Trophoblast cell (in vitro differentiated cells and primary cell): ENCODE measurements around the gene ASAH2.

Experiments used
- DNase-seq, 2 donors: peaks; one replicate each; pipeline ENCODE4 v3.0.0-alpha.2; 2016
- H2AFZ ChIP-seq: 2 replicates; pipeline ENCODE4 v1.6.1; 2013; ENCODE audit warnings: low read length, moderate library complexity, mild to moderate bottlenecking; ENCODE audit not compliant: insufficient read depth, poor library complexity
- H2AK5ac ChIP-seq: 2 replicates; pipeline ENCODE4 v1.6.1; 2013; ENCODE audit warnings: mild to moderate bottlenecking, low read length
- H2BK120ac ChIP-seq: 2 replicates; pipeline ENCODE4 v1.6.1; 2013; ENCODE audit warnings: low read length, mild to moderate bottlenecking, moderate library complexity; ENCODE audit not compliant: insufficient read depth, poor library complexity
- H2BK12ac ChIP-seq: 2 replicates; pipeline ENCODE4 v1.6.1; 2013; ENCODE audit warnings: mild to moderate bottlenecking, low read length, moderate library complexity
- H2BK5ac ChIP-seq: 2 replicates; pipeline ENCODE4 v1.6.1; 2013; ENCODE audit warnings: low read length, low read depth, moderate library complexity, mild to moderate bottlenecking; ENCODE audit not compliant: poor library complexity
- H3K14ac ChIP-seq: 2 replicates; pipeline ENCODE4 v1.6.1; 2013; ENCODE audit warnings: mild to moderate bottlenecking, low read length
- H3K18ac ChIP-seq: 2 replicates; pipeline ENCODE4 v1.6.1; 2013; ENCODE audit warnings: mild to moderate bottlenecking, low read length
- H3K23ac ChIP-seq: 2 replicates; pipeline ENCODE4 v1.6.1; 2013; ENCODE audit warnings: low read length
- H3K27ac ChIP-seq: 2 replicates; pipeline ENCODE4 v1.5.1; 2013; ENCODE audit warnings: low read depth, mild to moderate bottlenecking, inconsistent platforms, low read length, moderate library complexity
- H3K27me3 ChIP-seq: 2 replicates; pipeline ENCODE4 v1.6.1; 2013; ENCODE audit warnings: inconsistent platforms, mild to moderate bottlenecking, low read length, moderate library complexity; ENCODE audit not compliant: insufficient read depth
- H3K36me3 ChIP-seq, 2 experiments: 1 replicate in 1 of 2; 2 replicates in 1 of 2; pipeline ENCODE4 v1.6.1; 2013; ENCODE audit warnings: low read length in 2 of 2, mild to moderate bottlenecking in 2 of 2, moderate library complexity in 1 of 2; ENCODE audit not compliant: insufficient read depth in 2 of 2, control insufficient read depth in 1 of 2
- H3K4ac ChIP-seq: 2 replicates; pipeline ENCODE4 v1.6.1; 2013; ENCODE audit warnings: low read depth, mild to moderate bottlenecking, low read length, moderate library complexity
- H3K4me1 ChIP-seq, 2 experiments: 1 replicate in 1 of 2; 2 replicates in 1 of 2; pipeline ENCODE4 v1.6.1; 2013; ENCODE audit warnings: low read length in 2 of 2, mild to moderate bottlenecking in 2 of 2, moderate library complexity in 1 of 2; ENCODE audit not compliant: insufficient read depth in 2 of 2, control insufficient read depth in 1 of 2
- H3K4me2 ChIP-seq: 2 replicates; pipeline ENCODE4 v1.6.1; 2013; ENCODE audit warnings: inconsistent platforms, mild to moderate bottlenecking, low read length, moderate library complexity
- H3K4me3 ChIP-seq: 2 replicates; pipeline ENCODE4 v1.5.1; 2013; ENCODE audit warnings: mild to moderate bottlenecking, low read depth, low read length, inconsistent platforms
- H3K79me1 ChIP-seq: one replicate; pipeline ENCODE4 v1.6.1; 2013; ENCODE audit warnings: low read length
- H3K79me2 ChIP-seq: 2 replicates; pipeline ENCODE4 v1.6.1; 2013; ENCODE audit warnings: low read length, mild to moderate bottlenecking; ENCODE audit not compliant: control insufficient read depth, insufficient read depth, poor library complexity
- H3K9ac ChIP-seq: 2 replicates; pipeline ENCODE4 v1.6.1; 2013; ENCODE audit warnings: mild to moderate bottlenecking, low read length
- H3K9me3 ChIP-seq: 2 replicates; pipeline ENCODE4 v1.6.1; 2013; ENCODE audit warnings: low read depth, mild to moderate bottlenecking, control low read depth, inconsistent platforms, low read length; ENCODE audit not compliant: insufficient read depth
- H4K12ac ChIP-seq: 2 replicates; pipeline ENCODE4 v1.6.1; 2013; ENCODE audit warnings: low read depth, mild to moderate bottlenecking, low read length, moderate library complexity
- H4K8ac ChIP-seq: 2 replicates; pipeline ENCODE4 v1.6.1; 2013; ENCODE audit warnings: low read depth, mild to moderate bottlenecking, low read length, moderate library complexity
- H4K91ac ChIP-seq: one replicate; pipeline ENCODE4 v1.6.1; 2013; ENCODE audit warnings: low read depth, mild to moderate bottlenecking, low read length, moderate library complexity
- WGBS: extraction: QIAGEN DNeasy Blood & Tissue Kit; methylation state at CpG from one replicate; pipeline ENCODE4 v1.1.7; 2013; ENCODE audit warnings: missing lambda C conversion rate; ENCODE audit not compliant: insufficient read length, insufficient coverage; ENCODE audit errors: extremely low coverage; 5-methylcytosine and 5-hydroxymethylcytosine counted together

The ASAH2 gene

DNA sequence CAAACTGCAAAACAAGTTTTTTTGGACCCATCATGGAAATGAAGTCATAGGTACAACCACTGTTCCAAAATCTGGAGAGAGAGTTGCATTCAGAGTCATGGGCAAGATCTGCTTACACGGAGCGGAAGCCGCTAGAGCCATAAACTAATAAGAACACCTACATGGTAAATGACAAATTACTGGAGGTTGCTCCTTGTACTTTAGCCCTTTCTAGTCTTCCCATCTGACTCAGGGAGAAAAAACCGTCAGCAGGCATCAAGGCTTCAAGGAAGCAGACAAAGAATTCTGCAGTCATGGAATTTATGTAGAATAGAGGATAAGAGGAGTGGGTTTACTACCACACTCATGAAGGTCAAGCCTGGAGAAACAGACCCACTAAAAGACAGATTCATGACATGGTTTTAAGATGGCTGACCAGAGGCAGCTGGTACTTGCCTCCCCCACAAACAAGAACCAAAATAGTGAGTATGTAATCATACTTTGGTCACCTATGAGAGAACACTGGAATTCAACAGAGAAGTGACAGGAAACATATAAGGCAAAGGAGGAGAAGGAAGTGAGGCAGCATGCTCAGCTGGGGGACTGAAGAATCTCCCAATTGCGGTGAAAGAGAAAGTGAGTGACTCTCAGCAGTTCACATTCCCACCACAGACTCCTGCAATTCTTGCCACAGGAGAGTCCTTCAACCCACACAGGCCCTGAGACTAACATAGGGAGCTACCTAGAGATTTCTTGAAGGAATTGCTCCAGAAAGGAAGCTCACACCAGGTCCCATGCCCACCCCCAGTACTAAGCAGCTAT is 42.4 kb upstream of the ASAH2 start:
- no peak overlapping the region for H4K8ac ChIP-seq
- H2BK5ac ChIP-seq: no peak overlapping the region
- no peak overlapping the region for H3K9ac ChIP-seq
- WGBS: no CpG with 5 or more reads among the region's 5 CpGs
- no peak overlapping the region for H3K4me2 ChIP-seq
- H3K9me3 ChIP-seq: no peaks in the 10 kb centered on the region
- H4K12ac ChIP-seq: no peak overlapping the region
- H3K4me3 ChIP-seq: no peak overlapping the region
- no peak overlapping the region for H2AFZ ChIP-seq
- no peak overlapping the region for H2BK12ac ChIP-seq
- no peak overlapping the region for H3K27ac ChIP-seq
- H3K18ac ChIP-seq: no peak overlapping the region
- H3K4ac ChIP-seq: no peak overlapping the region
- H2AK5ac ChIP-seq: no peak overlapping the region
- no peak overlapping the region for H4K91ac ChIP-seq
- H3K36me3 ChIP-seq: no peaks in the 10 kb centered on the region
- no peaks in the 10 kb centered on the region for H3K27me3 ChIP-seq
- H2BK120ac ChIP-seq: no peak overlapping the region
- H3K79me2 ChIP-seq: no peaks in the 10 kb centered on the region
- no peak overlapping the region for H3K23ac ChIP-seq
- no peaks in the 10 kb centered on the region for H3K4me1 ChIP-seq
- no peak overlapping the region for H3K14ac ChIP-seq
- DNase-seq: no peak
- H3K79me1 ChIP-seq: no peaks in the 10 kb centered on the region

DNA sequence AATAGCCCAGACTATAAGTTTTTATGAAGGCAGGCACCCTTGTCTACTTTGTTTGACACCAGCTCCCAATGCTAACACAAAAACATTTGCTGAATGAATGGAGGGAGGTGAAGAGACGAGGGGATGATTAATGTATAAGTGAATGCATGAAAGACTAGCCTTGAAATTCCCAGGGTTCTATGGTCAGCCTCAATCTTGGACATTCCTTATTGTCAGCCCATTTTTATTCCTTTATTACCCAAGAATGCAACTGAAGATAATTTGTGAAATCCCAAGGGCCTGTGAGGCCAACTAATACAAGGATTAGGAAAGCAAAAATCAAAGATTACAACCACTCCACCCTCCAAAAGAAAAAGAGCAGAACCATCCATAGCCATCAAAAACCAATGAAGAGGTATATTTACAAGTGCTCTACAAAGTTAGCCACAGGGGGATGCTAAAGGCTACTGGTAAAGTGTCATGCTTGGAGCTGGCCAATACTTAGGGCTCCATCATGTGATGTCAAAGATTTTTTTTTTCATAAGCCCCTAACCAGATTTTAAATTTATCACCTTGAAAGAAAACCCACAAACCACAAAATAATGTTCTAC is 40.0 kb upstream of the ASAH2 start:
- Histone ChIP-seq H2BK12ac (no peak overlapping the region), H3K27me3 (no peaks in the 10 kb centered on the region), H3K18ac (no peak overlapping the region), H3K79me2 (no peaks in the 10 kb centered on the region), H3K9ac (no peak overlapping the region), H4K8ac (no peak overlapping the region), H3K4me2 (no peak overlapping the region), H2AK5ac (no peak overlapping the region), H4K91ac (no peak overlapping the region), H3K36me3 (no peaks in the 10 kb centered on the region), H3K23ac (no peak overlapping the region), H2BK5ac (no peak overlapping the region), H3K9me3 (no peaks in the 10 kb centered on the region), H3K4me3 (no peak overlapping the region), H3K79me1 (no peaks in the 10 kb centered on the region), H3K4me1 (no peaks in the 10 kb centered on the region), H4K12ac (no peak overlapping the region), H2AFZ (no peak overlapping the region), H2BK120ac (no peak overlapping the region), H3K4ac (no peak overlapping the region), H3K27ac (no peak overlapping the region), H3K14ac (no peak overlapping the region)
- DNase-seq: no peak
- no CpG with 5 or more reads among the region's 1 CpG for WGBS

GRCh38 chr10:50289196-50289595 is 37.9 kb upstream of the ASAH2 start:
- Histone ChIP-seq H3K27me3 (no peaks in the 10 kb centered on the region), H3K14ac (no peak overlapping the region), H2BK120ac (no peak overlapping the region), H3K79me2 (no peaks in the 10 kb centered on the region), H4K8ac (no peak overlapping the region), H4K91ac (no peak overlapping the region), H3K18ac (no peak overlapping the region), H3K9ac (no peak overlapping the region), H3K4me3 (no peak overlapping the region), H3K36me3 (no peaks in the 10 kb centered on the region), H2BK12ac (no peak overlapping the region), H3K4me1 (no peaks in the 10 kb centered on the region), H4K12ac (no peak overlapping the region), H3K9me3 (no peaks in the 10 kb centered on the region), H3K4me2 (no peak overlapping the region), H2AFZ (no peak overlapping the region), H3K23ac (no peak overlapping the region), H3K4ac (no peak overlapping the region), H3K27ac (no peak overlapping the region), H2BK5ac (no peak overlapping the region), H3K79me1 (no peaks in the 10 kb centered on the region), H2AK5ac (no peak overlapping the region)
- no peak for DNase-seq
- WGBS: no CpG with 5 or more reads among the region's 6 CpGs

DNA sequence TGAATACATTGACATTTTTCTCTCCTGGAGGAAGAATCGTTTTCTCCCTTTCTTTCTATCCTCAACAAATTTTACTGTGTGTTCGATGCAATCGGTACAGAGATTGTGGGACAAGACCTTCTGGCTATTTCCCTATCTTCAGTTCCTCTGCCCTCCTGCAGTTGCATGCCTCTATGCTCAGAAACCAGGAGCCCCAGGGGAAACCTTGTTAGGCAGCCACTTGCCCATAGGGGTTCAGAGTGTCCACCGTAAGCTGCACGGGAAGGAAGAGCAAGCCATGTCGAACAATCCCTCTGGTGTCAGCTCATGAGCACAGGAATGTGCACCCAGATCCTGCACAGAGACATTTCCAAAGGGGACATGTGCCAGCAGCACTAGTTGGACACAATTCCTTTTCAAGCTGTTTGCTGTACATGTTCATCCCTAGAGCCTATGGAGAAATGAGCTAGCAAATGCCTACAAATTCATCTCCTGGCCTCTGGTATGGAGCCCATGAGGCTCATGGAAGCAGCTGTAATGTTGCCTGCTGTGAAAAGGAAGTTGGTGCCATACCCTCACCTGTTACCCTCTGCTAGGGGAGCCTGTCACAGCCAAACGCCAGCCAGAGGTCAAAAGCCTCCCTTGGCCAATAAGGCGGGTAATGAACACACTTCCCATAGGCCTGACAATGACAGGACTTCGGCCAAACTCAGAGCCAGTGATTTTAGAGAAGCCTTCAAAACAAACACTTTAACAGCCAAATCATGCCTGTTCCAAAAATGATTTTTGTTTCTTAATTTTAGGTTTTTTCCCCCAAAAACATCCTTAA is 35.9 kb upstream of the ASAH2 start:
- Histone ChIP-seq H2AFZ (no peak overlapping the region), H4K12ac (no peak overlapping the region), H3K18ac (no peak overlapping the region), H3K9me3 (no peaks in the 10 kb centered on the region), H3K14ac (no peak overlapping the region), H3K23ac (no peak overlapping the region), H3K79me1 (no peaks in the 10 kb centered on the region), H2AK5ac (no peak overlapping the region), H4K8ac (no peak overlapping the region), H2BK5ac (no peak overlapping the region), H3K9ac (no peak overlapping the region), H3K27ac (no peak overlapping the region), H3K27me3 (no peaks in the 10 kb centered on the region), H3K4ac (no peak overlapping the region), H3K79me2 (no peaks in the 10 kb centered on the region), H2BK12ac (no peak overlapping the region), H3K36me3 (no peaks in the 10 kb centered on the region), H2BK120ac (no peak overlapping the region), H3K4me3 (no peak overlapping the region), H3K4me2 (no peak overlapping the region), H3K4me1 (no peaks in the 10 kb centered on the region), H4K91ac (no peak overlapping the region)
- no CpG with 5 or more reads among the region's 9 CpGs for WGBS
- no peak for DNase-seq
